SK-N-MC (cell line): ENCODE results near the gene POU6F1.

ENCODE experiments used
- EZH2 ChIP-seq: fragments of 200-600 bp; sonication (generic); IDR thresholded peaks from one replicate; pipeline ENCODE4 v1.6.1; 2017; ENCODE audit warnings: antibody characterized with exemption
- POLR2AphosphoS5 ChIP-seq: IDR thresholded peaks from 2 replicates; pipeline ENCODE4 v1.6.1; 2012; ENCODE audit warnings: mild to moderate bottlenecking, low read depth, low read length, borderline replicate concordance

- TF ChIP-seq EZH2 (no peak), POLR2AphosphoS5 (no peak)
Measured at GRCh38 chr12:51225234-51225633, 7.4 kb upstream of the POU6F1 start.
